BJ (cell line): Measurements from ENCODE around the gene TRIP12. TPM values are rescaled to one million over a fixed set of nuclear protein-coding genes. Genes with fewer than 3 reads are reported as not detected.

Experiments
- CTCF ChIA-PET: fragments of 350-600 bp; formaldehyde crosslinking; extraction: SDS; loops from one replicate; lab custom pipeline; 2021; ENCODE audit warnings: antibody characterized with exemption, inconsistent platforms; lab: Yijun Ruan, JAX
- POLR2A ChIA-PET: fragments of 300-600 bp; sonication (Branson Sonifier 250); formaldehyde crosslinking; extraction: SDS; loops from one replicate; lab custom pipeline; 2021; ENCODE audit warnings: antibody characterized with exemption; lab: Charles Lee
- DNase-seq: peaks from one replicate; pipeline ENCODE4 v3.0.0-alpha.2; 2011; ENCODE audit warnings: low read depth
- H3K27me3 ChIP-seq: 2 replicates; pipeline ENCODE4 v1.6.0; 2011; ENCODE audit warnings: low read length; ENCODE audit not compliant: control insufficient read depth, insufficient read depth
- H3K36me3 ChIP-seq: 2 replicates; pipeline ENCODE4 v1.5.1; 2011; ENCODE audit warnings: low read length; ENCODE audit not compliant: control insufficient read depth, insufficient read depth
- H3K4me3 ChIP-seq: 2 replicates; pipeline ENCODE4 v1.5.1; 2011; ENCODE audit warnings: low read depth, mild to moderate bottlenecking, control low read depth, low read length
- CTCF ChIP-seq: IDR thresholded peaks from 2 replicates; pipeline ENCODE4 v1.5.1; 2011; ENCODE audit warnings: low read depth, mild to moderate bottlenecking, control low read depth, inconsistent platforms, low read length, moderate library complexity; ENCODE audit not compliant: insufficient read depth
- polyA plus RNA-seq: library from polyadenylated mRNA; depleted of rRNA; stranded (reverse); fragments of >200 nt; gene quantifications from 2 replicates; pipeline ENCODE4 v1.2.3, GENCODE V29; 2011

TRIP12 gene
- polyA plus RNA-seq, 1 experiment, result 92.6 TPM

GRCh38 chr2:229900012-229900411 is 21.8 kb downstream of the TRIP12 start:
- Histone ChIP-seq H3K36me3 (peaks cover 3% of the 10 kb centered on the region), H3K4me3 (no peak overlapping the region), H3K27me3 (no peaks in the 10 kb centered on the region)
- CTCF ChIA-PET, result no interaction called here
- POLR2A ChIA-PET, result no interaction called here
- no peak for TF ChIP-seq CTCF
- DNase-seq, result no peak

- no peak for DNase-seq
- CTCF ChIA-PET, result no interaction called here
- no peaks in the 10 kb centered on the region for H3K27me3 ChIP-seq
- no peak overlapping the region for H3K4me3 ChIP-seq
- TF ChIP-seq CTCF, result no peak
- peaks cover 3% of the 10 kb centered on the region for H3K36me3 ChIP-seq
- POLR2A ChIA-PET, result no interaction called here
These were observed 22.2 kb downstream of the TRIP12 start for GRCh38 chr2:229899604-229900003.

GRCh38 chr2:229896857-229897256 is 25.0 kb downstream of the TRIP12 start:
- ChIA-PET CTCF (interaction anchor here (1.2 kb wide), 1 partner anchor 11 kb away, joined by 3 read pairs; no protein-coding TSS in a partner anchor), POLR2A (no interaction called here)
- TF ChIP-seq CTCF, result no peak
- no peak overlapping the region for H3K4me3 ChIP-seq
- no peaks in the 10 kb centered on the region for H3K36me3 ChIP-seq
- no peak for DNase-seq
- no peaks in the 10 kb centered on the region for H3K27me3 ChIP-seq

- POLR2A ChIA-PET, result no interaction called here
- Histone ChIP-seq H3K36me3 (no peaks in the 10 kb centered on the region), H3K27me3 (no peaks in the 10 kb centered on the region), H3K4me3 (no peak overlapping the region)
- DNase-seq, result no peak
- CTCF ChIA-PET, result interaction anchor here (1.9 kb wide), 1 partner anchor 88 kb away, joined by 5 read pairs; no protein-coding TSS in a partner anchor
- TF ChIP-seq CTCF, result no peak
These were observed 32.8 kb downstream of the TRIP12 start for GRCh38 chr2:229889023-229889422.

GRCh38 chr2:229888031-229888430 is 33.8 kb downstream of the TRIP12 start:
- TF ChIP-seq CTCF, result no peak
- CTCF ChIA-PET, result interaction anchor here (1.9 kb wide), 1 partner anchor 87 kb away, joined by 5 read pairs; no protein-coding TSS in a partner anchor

More at GRCh38 chr2:229888031-229888430, 33.8 kb downstream of the TRIP12 start:
- Histone ChIP-seq H3K27me3 (no peaks in the 10 kb centered on the region), H3K36me3 (no peaks in the 10 kb centered on the region), H3K4me3 (no peak overlapping the region)
- POLR2A ChIA-PET, result no interaction called here
- no peak for DNase-seq
